ENCODE measurements around the gene DCHS2. TPM values are rescaled to one million over a fixed set of nuclear protein-coding genes. Genes with fewer than 3 reads are reported as not detected.

Gene DCHS2
- total RNA-seq, 1 donor from 2014 or later: 18.3 TPM

- Histone ChIP-seq H3K4me1 (ENCODE audit: control insufficient read depth in 3 of 3, insufficient read depth in 3 of 3, low read length in 3 of 3) (no peaks in the 10 kb centered on the region), H3K27me3 (ENCODE audit: control insufficient read depth in 3 of 3, insufficient read depth in 3 of 3, low read length in 3 of 3) (no peaks in the 10 kb centered on the region), H3K27ac (ENCODE audit: low read depth, low read length) (no peak overlapping the region), H3K4me3 (ENCODE audit: low read length in 3 of 3) (no peak overlapping the region), H3K9ac (ENCODE audit: low read depth in 1 of 3, low read length in 3 of 3) (no peak overlapping the region), H3K36me3 (ENCODE audit: control insufficient read depth in 3 of 3, insufficient read depth in 3 of 3, low read length in 3 of 3) (no peaks in the 10 kb centered on the region), H3K9me3 (ENCODE audit: control insufficient read depth in 3 of 3, low read length in 3 of 3) (no peaks in the 10 kb centered on the region)
These were observed 177.4 kb downstream of the DCHS2 start for GRCh38 chr4:154314248-154314647.

- Histone ChIP-seq H3K9ac (ENCODE audit: low read depth in 1 of 3, low read length in 3 of 3) (no peak overlapping the region), H3K4me3 (ENCODE audit: low read length in 3 of 3) (no peak overlapping the region), H3K27ac (ENCODE audit: low read depth, low read length) (no peak overlapping the region), H3K27me3 (ENCODE audit: control insufficient read depth in 3 of 3, insufficient read depth in 3 of 3, low read length in 3 of 3) (no peaks in the 10 kb centered on the region), H3K36me3 (ENCODE audit: control insufficient read depth in 3 of 3, insufficient read depth in 3 of 3, low read length in 3 of 3) (no peaks in the 10 kb centered on the region), H3K4me1 (ENCODE audit: control insufficient read depth in 3 of 3, insufficient read depth in 3 of 3, low read length in 3 of 3) (no peaks in the 10 kb centered on the region), H3K9me3 (ENCODE audit: control insufficient read depth in 3 of 3, low read length in 3 of 3) (no peaks in the 10 kb centered on the region)
These were observed 178.5 kb downstream of the DCHS2 start for GRCh38 chr4:154313004-154313585.

GRCh38 chr4:154312246-154312645 is 179.4 kb downstream of the DCHS2 start:
- Histone ChIP-seq H3K27ac (ENCODE audit: low read depth, low read length) (no peak overlapping the region), H3K4me3 (ENCODE audit: low read length in 3 of 3) (no peak overlapping the region), H3K9me3 (ENCODE audit: control insufficient read depth in 3 of 3, low read length in 3 of 3) (no peaks in the 10 kb centered on the region), H3K36me3 (ENCODE audit: control insufficient read depth in 3 of 3, insufficient read depth in 3 of 3, low read length in 3 of 3) (no peaks in the 10 kb centered on the region), H3K9ac (ENCODE audit: low read depth in 1 of 3, low read length in 3 of 3) (no peak overlapping the region), H3K4me1 (ENCODE audit: control insufficient read depth in 3 of 3, insufficient read depth in 3 of 3, low read length in 3 of 3) (no peaks in the 10 kb centered on the region), H3K27me3 (ENCODE audit: control insufficient read depth in 3 of 3, insufficient read depth in 3 of 3, low read length in 3 of 3) (no peaks in the 10 kb centered on the region)

DNA sequence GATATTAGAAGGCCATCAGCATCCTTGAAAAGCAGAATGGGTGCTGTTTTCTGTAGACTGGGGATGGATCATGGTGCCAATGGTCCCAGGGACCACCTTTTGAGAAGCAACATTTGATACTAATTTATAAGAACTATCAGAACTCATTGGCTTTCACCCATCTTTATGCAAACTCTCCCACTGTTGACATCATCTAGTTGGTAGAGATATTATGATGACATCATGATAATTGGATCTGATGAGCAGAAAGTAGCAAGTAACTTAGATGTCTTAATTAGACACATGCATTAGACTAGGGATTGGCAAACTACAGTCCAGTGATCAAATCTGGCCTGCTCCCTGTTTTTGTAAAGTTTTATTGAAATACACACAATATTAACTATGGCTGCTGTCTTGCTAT is 181.0 kb downstream of the DCHS2 start:
- no peaks in the 10 kb centered on the region for H3K9me3 ChIP-seq (ENCODE audit: control insufficient read depth in 3 of 3, low read length in 3 of 3)
- H3K36me3 ChIP-seq (ENCODE audit: control insufficient read depth in 3 of 3, insufficient read depth in 3 of 3, low read length in 3 of 3): no peaks in the 10 kb centered on the region
- H3K4me1 ChIP-seq (ENCODE audit: control insufficient read depth in 3 of 3, insufficient read depth in 3 of 3, low read length in 3 of 3): no peaks in the 10 kb centered on the region
- H3K4me3 ChIP-seq (ENCODE audit: low read length in 3 of 3): no peak overlapping the region
- H3K27me3 ChIP-seq (ENCODE audit: control insufficient read depth in 3 of 3, insufficient read depth in 3 of 3, low read length in 3 of 3): no peaks in the 10 kb centered on the region
- no peak overlapping the region for H3K27ac ChIP-seq (ENCODE audit: low read depth, low read length)
- no peak overlapping the region for H3K9ac ChIP-seq (ENCODE audit: low read depth in 1 of 3, low read length in 3 of 3)

DNA sequence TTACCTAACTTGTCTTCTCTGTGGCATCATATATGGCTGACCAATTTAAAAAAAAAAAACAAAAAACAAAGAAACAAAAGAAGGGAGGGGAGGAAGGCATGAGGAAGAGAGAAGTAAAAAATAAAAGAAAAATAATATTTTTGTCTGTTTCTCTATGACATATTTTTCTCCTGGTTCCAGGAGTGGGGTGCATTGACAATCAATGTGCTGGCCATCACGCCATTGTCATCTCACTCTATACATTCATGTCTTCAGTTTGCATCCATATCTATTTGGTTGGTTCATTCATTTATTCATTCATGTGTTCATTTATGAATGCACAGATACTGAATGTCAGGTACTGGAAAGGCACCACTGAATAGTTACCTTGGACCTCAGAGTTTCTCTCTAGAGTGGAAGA is 183.4 kb downstream of the DCHS2 start:
- Histone ChIP-seq H3K9me3 (ENCODE audit: control insufficient read depth in 3 of 3, low read length in 3 of 3) (no peaks in the 10 kb centered on the region), H3K27ac (ENCODE audit: low read depth, low read length) (no peak overlapping the region), H3K9ac (ENCODE audit: low read depth in 1 of 3, low read length in 3 of 3) (no peak overlapping the region), H3K27me3 (ENCODE audit: control insufficient read depth in 3 of 3, insufficient read depth in 3 of 3, low read length in 3 of 3) (no peaks in the 10 kb centered on the region), H3K4me3 (ENCODE audit: low read length in 3 of 3) (no peak overlapping the region), H3K4me1 (ENCODE audit: control insufficient read depth in 3 of 3, insufficient read depth in 3 of 3, low read length in 3 of 3) (no peaks in the 10 kb centered on the region), H3K36me3 (ENCODE audit: control insufficient read depth in 3 of 3, insufficient read depth in 3 of 3, low read length in 3 of 3) (no peaks in the 10 kb centered on the region)

- Histone ChIP-seq H3K27me3 (ENCODE audit: control insufficient read depth in 3 of 3, insufficient read depth in 3 of 3, low read length in 3 of 3) (no peaks in the 10 kb centered on the region), H3K27ac (ENCODE audit: low read depth, low read length) (no peak overlapping the region), H3K4me3 (ENCODE audit: low read length in 3 of 3) (no peak overlapping the region), H3K4me1 (ENCODE audit: control insufficient read depth in 3 of 3, insufficient read depth in 3 of 3, low read length in 3 of 3) (no peaks in the 10 kb centered on the region), H3K9me3 (ENCODE audit: control insufficient read depth in 3 of 3, low read length in 3 of 3) (no peaks in the 10 kb centered on the region), H3K36me3 (ENCODE audit: control insufficient read depth in 3 of 3, insufficient read depth in 3 of 3, low read length in 3 of 3) (no peaks in the 10 kb centered on the region), H3K9ac (ENCODE audit: low read depth in 1 of 3, low read length in 3 of 3) (no peak overlapping the region)
These were observed 184.1 kb downstream of the DCHS2 start for GRCh38 chr4:154307451-154307850.

- no peak overlapping the region for H3K4me3 ChIP-seq (ENCODE audit: low read length in 3 of 3)
- no peaks in the 10 kb centered on the region for H3K36me3 ChIP-seq (ENCODE audit: control insufficient read depth in 3 of 3, insufficient read depth in 3 of 3, low read length in 3 of 3)
- H3K9ac ChIP-seq (ENCODE audit: low read depth in 1 of 3, low read length in 3 of 3): no peak overlapping the region
- no peaks in the 10 kb centered on the region for H3K9me3 ChIP-seq (ENCODE audit: control insufficient read depth in 3 of 3, low read length in 3 of 3)
- H3K27ac ChIP-seq (ENCODE audit: low read depth, low read length): no peak overlapping the region
- H3K27me3 ChIP-seq (ENCODE audit: control insufficient read depth in 3 of 3, insufficient read depth in 3 of 3, low read length in 3 of 3): no peaks in the 10 kb centered on the region
- H3K4me1 ChIP-seq (ENCODE audit: control insufficient read depth in 3 of 3, insufficient read depth in 3 of 3, low read length in 3 of 3): no peaks in the 10 kb centered on the region
These were observed 186.0 kb downstream of the DCHS2 start for GRCh38 chr4:154305616-154306015.

DNA sequence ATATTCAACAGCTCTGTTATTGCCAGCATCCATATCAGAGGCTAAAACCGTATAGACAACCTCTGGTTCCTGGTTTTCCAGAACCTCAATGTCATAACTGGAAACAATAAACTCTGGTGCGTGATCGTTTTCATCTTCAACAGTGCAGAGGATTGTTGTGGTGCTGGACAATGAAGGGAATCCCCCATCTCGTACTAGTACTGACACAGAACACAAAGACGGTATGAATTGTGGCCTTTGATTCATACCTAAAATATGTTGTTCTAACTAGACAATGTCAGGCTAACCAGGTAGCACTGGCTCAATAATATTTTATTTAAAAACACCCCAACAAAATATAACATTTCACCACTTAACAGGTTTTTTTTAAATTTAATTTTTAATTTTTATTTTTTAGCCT is 186.9 kb downstream of the DCHS2 start:
- no peak overlapping the region for H3K9ac ChIP-seq (ENCODE audit: low read depth in 1 of 3, low read length in 3 of 3)
- H3K27ac ChIP-seq (ENCODE audit: low read depth, low read length): no peak overlapping the region
- no peaks in the 10 kb centered on the region for H3K27me3 ChIP-seq (ENCODE audit: control insufficient read depth in 3 of 3, insufficient read depth in 3 of 3, low read length in 3 of 3)
- H3K36me3 ChIP-seq (ENCODE audit: control insufficient read depth in 3 of 3, insufficient read depth in 3 of 3, low read length in 3 of 3): no peaks in the 10 kb centered on the region
- no peaks in the 10 kb centered on the region for H3K4me1 ChIP-seq (ENCODE audit: control insufficient read depth in 3 of 3, insufficient read depth in 3 of 3, low read length in 3 of 3)
- H3K9me3 ChIP-seq (ENCODE audit: control insufficient read depth in 3 of 3, low read length in 3 of 3): no peaks in the 10 kb centered on the region
- H3K4me3 ChIP-seq (ENCODE audit: low read length in 3 of 3): no peak overlapping the region

DNA sequence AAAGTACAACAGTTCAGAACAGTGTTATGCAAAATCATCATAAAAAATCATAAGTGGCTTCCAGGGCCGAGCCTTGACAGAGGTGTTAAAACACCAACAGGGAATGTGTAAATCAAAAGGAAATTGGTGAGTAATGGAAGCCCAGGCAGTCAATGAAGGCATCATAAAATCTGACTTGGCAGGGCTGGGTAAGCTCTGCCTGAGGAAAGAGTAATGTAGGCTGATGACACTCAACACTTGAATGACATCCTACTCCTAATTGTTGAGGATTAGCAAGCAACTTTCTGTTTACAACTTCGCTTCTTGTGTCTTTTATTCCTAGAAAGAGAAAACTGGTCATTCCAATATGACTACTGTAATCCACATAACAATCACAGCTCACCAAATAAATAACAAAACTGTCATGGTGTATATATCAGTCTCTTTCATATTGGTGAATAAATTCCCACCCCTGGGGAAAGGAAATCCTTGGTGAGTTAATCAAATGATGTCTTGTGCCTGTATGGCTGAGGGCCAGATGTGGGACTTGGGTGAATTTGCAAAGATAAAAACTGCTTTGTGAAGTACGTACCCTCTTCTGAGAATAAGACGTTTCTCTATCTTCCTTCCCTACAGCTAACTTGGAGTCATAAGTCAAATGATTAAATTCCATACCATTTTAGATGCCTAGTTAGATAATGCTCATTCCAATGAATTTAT is 196.8 kb downstream of the DCHS2 start:
- Histone ChIP-seq H3K4me3 (ENCODE audit: low read length in 3 of 3) (no peak overlapping the region), H3K27me3 (ENCODE audit: control insufficient read depth in 3 of 3, insufficient read depth in 3 of 3, low read length in 3 of 3) (no peaks in the 10 kb centered on the region), H3K36me3 (ENCODE audit: control insufficient read depth in 3 of 3, insufficient read depth in 3 of 3, low read length in 3 of 3) (no peaks in the 10 kb centered on the region), H3K4me1 (ENCODE audit: control insufficient read depth in 3 of 3, insufficient read depth in 3 of 3, low read length in 3 of 3) (no peaks in the 10 kb centered on the region), H3K9me3 (ENCODE audit: control insufficient read depth in 3 of 3, low read length in 3 of 3) (no peaks in the 10 kb centered on the region), H3K9ac (ENCODE audit: low read depth in 1 of 3, low read length in 3 of 3) (no peak overlapping the region), H3K27ac (ENCODE audit: low read depth, low read length) (no peak overlapping the region)

DNA sequence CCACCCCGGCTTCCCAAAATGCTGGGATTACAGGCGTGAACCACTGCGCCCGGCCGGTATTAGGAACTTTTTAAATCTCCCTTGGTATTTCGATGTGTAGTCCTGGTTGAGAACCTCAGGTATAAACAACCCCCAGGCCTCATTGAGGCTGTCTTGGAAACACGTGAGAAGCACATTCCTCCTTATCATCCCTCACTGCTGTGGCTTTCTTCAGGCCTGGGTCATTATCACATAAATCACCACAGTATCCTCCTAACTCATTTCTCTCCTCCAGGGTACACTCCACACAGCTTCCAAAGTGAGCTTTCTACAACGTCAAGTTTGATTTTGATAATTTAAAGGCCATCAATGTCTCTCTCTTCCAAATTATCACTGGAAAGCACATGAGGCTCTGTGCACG is 198.2 kb downstream of the DCHS2 start:
- H3K27me3 ChIP-seq (ENCODE audit: control insufficient read depth in 3 of 3, insufficient read depth in 3 of 3, low read length in 3 of 3): no peaks in the 10 kb centered on the region
- H3K36me3 ChIP-seq (ENCODE audit: control insufficient read depth in 3 of 3, insufficient read depth in 3 of 3, low read length in 3 of 3): no peaks in the 10 kb centered on the region
- H3K4me1 ChIP-seq (ENCODE audit: control insufficient read depth in 3 of 3, insufficient read depth in 3 of 3, low read length in 3 of 3): no peaks in the 10 kb centered on the region
- no peak overlapping the region for H3K4me3 ChIP-seq (ENCODE audit: low read length in 3 of 3)
- H3K9ac ChIP-seq (ENCODE audit: low read depth in 1 of 3, low read length in 3 of 3): no peak overlapping the region
- H3K27ac ChIP-seq (ENCODE audit: low read depth, low read length): no peak overlapping the region
- no peaks in the 10 kb centered on the region for H3K9me3 ChIP-seq (ENCODE audit: control insufficient read depth in 3 of 3, low read length in 3 of 3)

All from skeletal muscle tissue (tissue), 4 donors.